Neural cell (in vitro differentiated cells): Measurements from ENCODE around the gene VSTM4. TPM values are rescaled to one million over a fixed set of nuclear protein-coding genes. Genes with fewer than 3 reads are reported as not detected.

Experiments used
- H2AFZ ChIP-seq: fragments of 200-600, 300-800 bp; sonication (generic), shearing (Covaris generic); 2 replicates; pipeline ENCODE4 v1.6.0; 2014; ENCODE audit warnings: low read depth, mild to moderate bottlenecking, antibody characterized with exemption, low read length, moderate library complexity
- H3F3A ChIP-seq: fragments of 200-600 bp; shearing (Covaris generic); 2 replicates; pipeline ENCODE4 v1.6.1; 2016; ENCODE audit warnings: mild to moderate bottlenecking, moderate library complexity, mixed read lengths, antibody characterized with exemption, low read length; ENCODE audit not compliant: insufficient read depth, poor library complexity, severe bottlenecking
- H3K27ac ChIP-seq: fragments of 200-600, 300-800 bp; sonication (generic), shearing (Covaris generic); 2 replicates; pipeline ENCODE4 v1.5.1; 2014; ENCODE audit warnings: mild to moderate bottlenecking, low read length, moderate library complexity
- H3K27me3 ChIP-seq: fragments of 300-800, 200-600 bp; sonication (generic), shearing (Covaris generic); 2 replicates; pipeline ENCODE4 v1.6.0; 2014; ENCODE audit warnings: mild to moderate bottlenecking, low read depth, low read length, moderate library complexity; ENCODE audit not compliant: insufficient read depth
- H3K36me3 ChIP-seq: fragments of 300-800, 200-600 bp; sonication (generic), shearing (Covaris generic); 2 replicates; pipeline ENCODE4 v1.5.1; 2014; ENCODE audit warnings: mild to moderate bottlenecking, antibody characterized with exemption, low read length, moderate library complexity; ENCODE audit not compliant: insufficient read depth
- H3K4me2 ChIP-seq: fragments of 300-800, 200-600 bp; sonication (generic), shearing (Covaris generic); 2 replicates; pipeline ENCODE4 v1.6.0; 2014; ENCODE audit warnings: mild to moderate bottlenecking, low read length
- H3K4me3 ChIP-seq: fragments of 300-800, 200-600 bp; sonication (generic), shearing (Covaris generic); 2 replicates; pipeline ENCODE4 v1.5.1; 2014; ENCODE audit warnings: mild to moderate bottlenecking, low read length, moderate library complexity
- H3K79me2 ChIP-seq: fragments of 200-600 bp; shearing (Covaris generic); replicated peaks from 2 replicates; pipeline ENCODE4 v1.6.0; 2014; ENCODE audit warnings: mild to moderate bottlenecking, low read length, moderate library complexity; ENCODE audit not compliant: insufficient read depth
- H3K9ac ChIP-seq: fragments of 300-800, 200-600 bp; sonication (generic), shearing (Covaris generic); 2 replicates; pipeline ENCODE4 v1.6.1; 2016; ENCODE audit warnings: mild to moderate bottlenecking, low read length, mixed read lengths
- H3K9me2 ChIP-seq: fragments of 200-600 bp; shearing (Covaris generic); 2 replicates; pipeline ENCODE4 v1.6.1; 2016; ENCODE audit warnings: mild to moderate bottlenecking, low read length, mixed read lengths; ENCODE audit not compliant: insufficient read depth
- H3K9me3 ChIP-seq: fragments of 200-600, 300-800 bp; sonication (generic), shearing (Covaris generic); 2 replicates; pipeline ENCODE4 v1.6.1; 2016; ENCODE audit warnings: mild to moderate bottlenecking, mixed run types, low read length, moderate library complexity, mixed read lengths
- H4K20me1 ChIP-seq: fragments of 200-600 bp; shearing (Covaris generic); 2 replicates; pipeline ENCODE4 v1.6.1; 2016; ENCODE audit warnings: mild to moderate bottlenecking, mixed run types; ENCODE audit not compliant: insufficient read depth
- CTCF ChIP-seq: fragments of 450-650 bp; IDR thresholded peaks from 2 replicates; pipeline ENCODE4 v1.5.1; 2014; ENCODE audit warnings: antibody characterized with exemption, mild to moderate bottlenecking, moderate library complexity; ENCODE audit not compliant: poor library complexity, severe bottlenecking
- EP300 ChIP-seq: fragments of 450-650 bp; conservative IDR thresholded peaks from 2 replicates; pipeline ENCODE4 v1.6.1; 2014; ENCODE audit warnings: antibody characterized with exemption, mild to moderate bottlenecking, moderate library complexity; ENCODE audit not compliant: poor library complexity, severe bottlenecking
- MXI1 ChIP-seq: fragments of 450-650 bp; conservative IDR thresholded peaks from 2 replicates; pipeline ENCODE4 v1.6.1; 2014; ENCODE audit warnings: antibody characterized with exemption, mild to moderate bottlenecking; ENCODE audit not compliant: poor library complexity, severe bottlenecking
- POLR2AphosphoS5 ChIP-seq: IDR thresholded peaks from 2 replicates; pipeline ENCODE4 v1.6.1; 2012
- RAD21 ChIP-seq: fragments of 450-650 bp; conservative IDR thresholded peaks from 2 replicates; pipeline ENCODE4 v1.6.1; 2014; ENCODE audit warnings: antibody characterized with exemption, mild to moderate bottlenecking, moderate library complexity
- REST ChIP-seq: IDR thresholded peaks from 2 replicates; pipeline ENCODE4 v1.6.1; 2012; ENCODE audit warnings: borderline replicate concordance
- TAF1 ChIP-seq: IDR thresholded peaks from 2 replicates; pipeline ENCODE4 v1.6.1; 2012; ENCODE audit warnings: low read depth
- polyA plus RNA-seq: library from polyadenylated mRNA; depleted of rRNA; stranded (reverse); fragments of >200 nt; gene quantifications from 2 replicates; pipeline ENCODE4 v1.2.3, GENCODE V29; 2014

The VSTM4 gene
- polyA plus RNA-seq, 1 donor from 2014 or later: 0.52 TPM

- no peaks in the 10 kb centered on the region for H3F3A ChIP-seq
- H4K20me1 ChIP-seq: no peaks in the 10 kb centered on the region
- no peak overlapping the region for H3K27ac ChIP-seq
- no peaks in the 10 kb centered on the region for H3K9me2 ChIP-seq
- no peaks in the 10 kb centered on the region for H3K9me3 ChIP-seq
- H2AFZ ChIP-seq: no peak overlapping the region
- no peak overlapping the region for H3K9ac ChIP-seq
- no peak overlapping the region for H3K4me3 ChIP-seq
- no peaks in the 10 kb centered on the region for H3K27me3 ChIP-seq
- H3K79me2 ChIP-seq: no peaks in the 10 kb centered on the region
- no peaks in the 10 kb centered on the region for H3K36me3 ChIP-seq
- TF ChIP-seq POLR2AphosphoS5 (no peak), RAD21 (no peak), MXI1 (no peak), CTCF (no peak), REST (no peak), EP300 (no peak)
- no peak overlapping the region for H3K4me2 ChIP-seq
These were observed 6.7 kb downstream of the VSTM4 start for GRCh38 chr10:49108656-49109055.

GRCh38 chr10:49107887-49108267 is 7.4 kb downstream of the VSTM4 start:
- no peak overlapping the region for H3K4me2 ChIP-seq
- no peak for TF ChIP-seq CTCF
- no peak for TF ChIP-seq EP300
- TF ChIP-seq POLR2AphosphoS5: no peak
- no peak for TF ChIP-seq TAF1
- no peak for TF ChIP-seq MXI1
- H3K27ac ChIP-seq: no peak overlapping the region
- no peak overlapping the region for H2AFZ ChIP-seq
- no peaks in the 10 kb centered on the region for H3K36me3 ChIP-seq
- H3K4me3 ChIP-seq: no peak overlapping the region
- H3K27me3 ChIP-seq: no peaks in the 10 kb centered on the region
- H3F3A ChIP-seq: no peaks in the 10 kb centered on the region
- H3K9ac ChIP-seq: no peak overlapping the region
- H3K79me2 ChIP-seq: no peaks in the 10 kb centered on the region
- no peaks in the 10 kb centered on the region for H3K9me3 ChIP-seq
- no peaks in the 10 kb centered on the region for H4K20me1 ChIP-seq
- H3K9me2 ChIP-seq: no peaks in the 10 kb centered on the region
